Choroid plexus epithelial cell (primary cell): Measurements from ENCODE around the gene ATOX1.

Source experiments
- DNase-seq: peaks from one replicate; pipeline ENCODE4 v3.0.0-alpha.2; 2010; ENCODE audit warnings: low read depth
- H3K4me3 ChIP-seq: 2 replicates; pipeline ENCODE4 v1.5.1; 2011; ENCODE audit warnings: low read depth, mild to moderate bottlenecking, control low read depth, low read length, moderate library complexity
- CTCF ChIP-seq: conservative IDR thresholded peaks from 2 replicates; pipeline ENCODE4 v1.5.1; 2011; ENCODE audit warnings: low read depth, mild to moderate bottlenecking, control low read depth, inconsistent platforms, low read length, moderate library complexity

The ATOX1 gene

GRCh38 chr5:151722546-151722945 lies 35.9 kb downstream of the ATOX1 start:
- no peak for TF ChIP-seq CTCF
- no peak overlapping the region for H3K4me3 ChIP-seq
- DNase-seq, result no peak

- TF ChIP-seq CTCF, result no peak
- no peak overlapping the region for H3K4me3 ChIP-seq
- DNase-seq, result no peak
Observed at GRCh38 chr5:151721812-151722391, 36.5 kb downstream of the ATOX1 start.

GRCh38 chr5:151721087-151721646 lies 37.3 kb downstream of the ATOX1 start:
- TF ChIP-seq CTCF, result no peak
- H3K4me3 ChIP-seq, result no peak overlapping the region
- no peak for DNase-seq

GRCh38 chr5:151720215-151720614 lies 38.2 kb downstream of the ATOX1 start:
- TF ChIP-seq CTCF, result no peak
- no peak for DNase-seq
- H3K4me3 ChIP-seq, result no peak overlapping the region

GRCh38 chr5:151719228-151720000 lies 39.0 kb downstream of the ATOX1 start:
- H3K4me3 ChIP-seq, result no peak overlapping the region
- peak; percentile 74 for TF ChIP-seq CTCF
- peak; percentile 70 for DNase-seq

- no peak overlapping the region for H3K4me3 ChIP-seq
- peak; percentile 78 for DNase-seq
- no peak for TF ChIP-seq CTCF
Observed at GRCh38 chr5:151718646-151719045, 39.8 kb downstream of the ATOX1 start.

GRCh38 chr5:151718153-151718552 lies 40.3 kb downstream of the ATOX1 start:
- DNase-seq, result peak; percentile 36
- TF ChIP-seq CTCF, result no peak
- no peak overlapping the region for H3K4me3 ChIP-seq
